ENCODE data around the gene TAS2R7.
A peak's percentile ranks its signal among the peaks of the same experiment; 100 is the strongest.
"Not testable (repeated sequence)": the region's sequence is repeated elsewhere in the genome, so short reads cannot be mapped to it uniquely, and the experiment has no call there.

TAS2R7 gene, protein sequence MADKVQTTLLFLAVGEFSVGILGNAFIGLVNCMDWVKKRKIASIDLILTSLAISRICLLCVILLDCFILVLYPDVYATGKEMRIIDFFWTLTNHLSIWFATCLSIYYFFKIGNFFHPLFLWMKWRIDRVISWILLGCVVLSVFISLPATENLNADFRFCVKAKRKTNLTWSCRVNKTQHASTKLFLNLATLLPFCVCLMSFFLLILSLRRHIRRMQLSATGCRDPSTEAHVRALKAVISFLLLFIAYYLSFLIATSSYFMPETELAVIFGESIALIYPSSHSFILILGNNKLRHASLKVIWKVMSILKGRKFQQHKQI

DNA sequence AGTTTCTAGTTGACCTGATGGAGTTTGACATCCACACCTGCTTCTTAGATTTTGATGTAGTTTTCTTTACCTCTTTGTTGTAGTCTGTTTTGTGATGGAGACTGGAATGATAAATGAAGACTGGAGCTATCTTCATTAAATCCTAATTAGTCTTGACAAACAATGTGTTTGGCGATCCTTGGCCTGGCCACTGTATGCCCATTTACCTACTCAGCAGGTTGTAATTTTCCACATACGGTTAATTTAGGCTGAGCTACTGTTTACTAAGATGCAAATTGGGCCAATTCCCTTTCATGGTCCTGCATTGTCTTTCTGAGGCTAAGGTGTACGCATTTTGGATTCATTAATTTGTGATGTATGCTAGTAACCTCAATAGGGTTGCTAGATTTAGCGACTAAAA lies at the start of gene TAS2R7:
TAS2R7 (minus strand) TSS at position 41 of the 400 bp plus-strand sequence. CDS start 57 bp downstream, outside the sequence.
- DNase-seq, result no peak

DNA sequence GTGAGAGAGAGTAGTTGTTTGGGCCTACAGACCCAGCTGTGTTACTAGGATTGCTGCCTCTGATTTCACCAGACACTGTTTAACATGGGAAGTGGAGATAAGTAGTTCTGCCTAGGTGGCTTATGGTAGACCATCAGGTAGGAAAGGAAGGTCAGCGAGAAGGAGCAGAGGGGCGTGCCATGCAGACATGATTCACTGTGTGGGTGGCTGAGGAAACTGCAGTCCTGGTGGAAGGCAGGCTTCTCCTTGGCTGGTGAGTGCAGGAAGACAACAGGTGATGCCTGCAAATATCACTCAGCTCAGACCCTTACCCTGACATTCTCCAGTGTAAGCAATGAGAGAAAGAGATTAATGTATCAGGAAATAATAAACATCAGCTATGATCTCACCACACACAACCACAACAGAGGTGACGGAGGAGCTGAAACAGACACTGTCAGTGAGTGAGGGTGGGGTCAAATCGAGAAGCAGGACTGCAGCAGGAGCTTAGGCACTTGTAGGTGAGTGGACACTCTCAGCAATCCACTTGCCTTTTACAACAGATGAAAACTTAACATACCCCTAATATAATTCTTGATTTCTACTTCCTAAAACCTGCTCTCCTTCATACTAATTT lies 48.9 kb upstream of the TAS2R7 start:
- no peak for DNase-seq

DNA sequence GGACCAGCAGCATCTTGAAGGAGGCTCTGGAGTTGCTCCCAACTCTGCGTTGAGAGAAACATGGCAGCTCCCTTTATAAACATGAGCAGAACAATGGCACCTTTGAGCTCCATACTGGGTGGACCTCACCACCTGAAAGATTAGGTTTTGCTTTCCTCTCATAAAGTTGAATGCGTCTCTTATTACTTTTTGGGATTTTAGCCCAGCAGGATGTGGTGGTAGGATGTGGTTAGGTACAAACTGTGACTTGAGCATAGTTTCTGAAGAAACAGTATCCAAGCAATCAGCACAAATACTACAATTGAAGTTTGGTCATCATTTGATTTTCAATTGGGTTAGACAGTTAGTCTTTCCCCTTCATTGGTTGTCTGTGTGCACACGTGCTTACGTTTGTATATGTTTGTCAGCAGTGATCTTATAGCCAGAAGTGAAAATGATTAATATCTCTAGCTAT lies 47.0 kb upstream of the TAS2R7 start, which contains the start of gene PRR4:
PRR4 (minus strand) TSS at position 51 of the 454 bp plus-strand sequence; CDS start at position 13, 38 bp downstream.
- DNase-seq, result no peak

DNA sequence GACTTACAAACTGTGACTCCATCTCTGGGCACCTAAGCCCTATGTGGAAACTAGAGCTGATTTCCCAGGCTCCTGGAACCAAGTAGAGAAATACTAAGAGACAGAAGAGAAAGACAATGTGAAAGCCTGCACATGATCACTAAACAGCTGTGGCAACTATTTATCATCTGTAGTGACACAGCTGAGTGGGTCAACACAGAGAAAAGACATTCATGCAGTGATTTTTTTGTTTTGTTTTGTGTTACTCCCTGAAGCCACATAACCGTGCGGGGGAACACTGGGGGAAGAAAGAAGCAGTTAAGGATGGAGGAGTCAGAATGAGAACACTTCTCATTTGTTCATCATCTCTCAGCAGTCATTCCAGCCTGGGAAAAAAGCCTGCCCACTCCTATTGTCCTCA lies 45.3 kb upstream of the TAS2R7 start:
- no peak for DNase-seq

DNA sequence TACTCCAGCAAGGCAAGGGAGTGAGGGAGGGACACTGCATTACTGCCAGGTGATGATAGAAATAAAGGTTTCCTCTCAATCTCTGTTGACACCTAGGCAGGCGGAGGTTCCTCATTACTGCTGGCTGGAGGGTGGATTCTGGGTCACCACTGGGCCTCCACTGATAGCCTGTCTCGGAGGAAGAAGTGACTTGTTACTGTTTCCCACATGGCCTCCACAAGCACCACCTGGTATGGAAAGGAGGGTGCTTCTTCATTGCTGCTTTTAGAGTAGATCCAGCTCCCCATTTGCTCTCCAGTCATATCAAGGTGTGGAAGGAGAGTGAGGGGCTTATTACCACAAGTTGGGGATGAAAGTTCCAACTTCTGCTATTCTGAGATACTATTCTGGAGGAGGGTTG lies 40.4 kb upstream of the TAS2R7 start:
- no peak for DNase-seq

DNA sequence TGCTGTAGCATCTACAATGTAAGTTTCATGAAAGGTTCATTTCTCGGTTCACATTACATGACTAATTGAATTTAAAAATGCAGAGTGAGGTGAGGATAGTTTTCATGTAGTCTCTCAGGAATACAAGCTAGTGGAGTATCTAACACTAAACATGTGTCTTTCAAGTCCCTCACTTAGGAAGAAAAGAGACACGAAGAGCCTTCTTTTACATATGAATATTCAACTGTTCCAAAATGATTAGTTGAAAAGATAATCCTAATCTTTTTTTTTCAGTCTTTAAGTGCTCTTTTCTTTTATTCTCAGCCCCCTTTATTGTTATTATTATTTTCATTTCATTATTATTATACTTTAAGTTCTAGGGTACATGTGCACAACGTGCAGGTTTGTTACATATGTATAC lies 36.0 kb upstream of the TAS2R7 start:
- DNase-seq, result no peak

DNA sequence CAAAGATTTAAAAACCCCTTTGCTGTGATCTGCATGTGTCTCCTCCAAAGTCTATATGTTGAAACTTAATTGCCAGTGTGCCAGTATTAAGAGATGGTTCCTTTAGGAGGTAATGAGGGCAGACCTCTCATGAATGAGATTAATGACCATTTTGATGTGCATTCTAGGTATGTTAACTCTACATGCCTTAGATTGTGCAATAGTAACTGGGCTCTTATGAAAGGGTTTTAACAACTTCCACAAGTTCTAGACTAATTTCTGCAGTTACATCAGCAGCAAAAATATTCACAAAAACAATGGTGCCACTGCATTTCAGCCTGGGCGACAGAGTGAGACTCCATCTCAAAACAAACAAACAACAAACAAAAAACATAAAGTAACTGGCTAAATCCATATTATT lies 27.6 kb upstream of the TAS2R7 start:
- peak; percentile 14 for DNase-seq

DNA sequence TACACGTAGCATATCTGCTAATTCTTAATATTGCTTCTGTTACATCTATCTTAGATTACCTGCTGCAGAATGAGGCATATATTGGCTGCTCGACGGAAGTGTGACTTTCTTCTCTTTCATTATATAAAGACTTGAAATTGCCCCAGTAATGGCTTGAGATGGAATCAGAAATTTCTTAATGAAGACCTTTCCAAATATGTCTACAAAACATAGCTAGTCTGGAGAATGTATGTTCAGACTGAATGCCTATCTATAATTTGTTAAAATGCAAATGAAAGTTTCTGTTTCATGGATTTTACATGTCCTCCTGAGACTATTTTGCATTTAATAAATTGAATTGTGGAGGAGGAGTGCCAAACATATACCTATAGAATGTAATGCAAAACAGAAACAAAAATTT lies 23.8 kb upstream of the TAS2R7 start, which contains the start of gene TAS2R10:
TAS2R10 (minus strand) TSS at position 101 of the 400 bp plus-strand sequence; CDS start at position 12, 89 bp downstream.
- DNase-seq, result no peak

DNA sequence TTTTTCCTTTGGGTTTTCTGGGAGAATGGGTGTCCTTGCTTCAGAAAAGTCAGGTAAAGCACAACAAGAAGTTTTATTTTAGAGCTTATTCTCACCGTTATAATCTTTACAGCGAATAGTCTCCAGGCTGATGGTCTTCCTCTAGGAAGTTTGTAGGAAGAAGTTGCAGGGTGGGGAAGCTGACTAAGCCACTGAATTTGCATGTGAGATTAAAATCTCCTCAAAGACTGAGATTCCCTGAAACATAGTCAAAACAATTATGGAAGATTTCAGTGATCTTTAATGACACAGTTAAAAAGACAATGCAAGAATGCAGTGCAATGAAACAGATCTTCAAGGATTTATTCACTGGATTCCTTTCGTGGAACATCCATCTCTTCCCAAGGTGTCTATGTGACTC lies 22.5 kb upstream of the TAS2R7 start:
- DNase-seq, result no peak

DNA sequence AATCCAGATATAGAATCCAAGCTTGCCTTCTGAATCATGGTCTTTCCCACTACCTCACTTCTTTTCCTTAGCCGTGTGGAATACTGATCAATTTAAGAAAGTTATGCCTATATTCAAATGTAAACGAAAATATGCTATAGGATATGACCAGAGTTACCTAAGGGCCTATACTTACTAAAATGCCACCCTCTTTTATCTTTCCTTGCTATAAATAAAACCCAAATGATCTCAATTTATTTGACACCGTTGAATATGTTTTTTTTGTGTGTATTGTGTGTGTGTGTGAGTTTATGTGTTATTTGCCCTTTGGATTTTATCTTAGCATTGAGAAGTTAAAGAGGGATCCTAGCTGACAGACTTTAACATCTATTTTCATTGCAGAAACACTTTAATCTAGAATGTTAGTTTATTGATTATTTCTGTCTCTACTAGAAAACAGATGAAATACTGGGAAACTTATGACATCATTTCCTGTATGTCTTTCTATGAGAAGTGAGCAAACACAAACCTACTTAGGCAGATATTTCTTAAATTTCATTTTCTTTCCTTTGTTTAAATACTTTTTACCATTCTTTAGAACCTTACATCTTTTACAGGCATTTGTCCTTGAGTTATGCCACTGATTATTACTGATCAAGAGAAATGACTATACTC lies 9.6 kb upstream of the TAS2R7 start:
- DNase-seq, result no peak

DNA sequence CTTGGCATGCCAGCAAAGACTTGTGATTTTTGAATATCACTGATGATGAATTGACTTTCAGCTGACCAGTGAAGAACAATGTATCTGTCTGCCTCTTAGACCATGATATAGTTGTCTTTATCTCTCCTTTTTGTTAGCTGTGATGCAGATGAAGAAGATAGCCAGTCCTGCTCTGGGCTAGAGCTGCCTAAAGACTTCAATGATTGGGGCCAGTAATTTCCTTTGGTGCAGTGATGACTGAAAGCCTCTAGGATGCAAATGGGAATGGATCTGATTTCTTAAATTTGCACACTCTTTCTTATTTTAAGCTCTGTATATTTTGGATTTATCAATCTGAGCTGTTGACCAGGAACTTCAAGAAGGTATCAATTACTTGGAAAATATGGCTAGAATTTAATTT lies 7.6 kb upstream of the TAS2R7 start, which contains the start of gene TAS2R9:
TAS2R9 (minus strand) TSS at position 101 of the 400 bp plus-strand sequence; CDS start at position 8, 93 bp downstream.
- DNase-seq, result no peak

DNA sequence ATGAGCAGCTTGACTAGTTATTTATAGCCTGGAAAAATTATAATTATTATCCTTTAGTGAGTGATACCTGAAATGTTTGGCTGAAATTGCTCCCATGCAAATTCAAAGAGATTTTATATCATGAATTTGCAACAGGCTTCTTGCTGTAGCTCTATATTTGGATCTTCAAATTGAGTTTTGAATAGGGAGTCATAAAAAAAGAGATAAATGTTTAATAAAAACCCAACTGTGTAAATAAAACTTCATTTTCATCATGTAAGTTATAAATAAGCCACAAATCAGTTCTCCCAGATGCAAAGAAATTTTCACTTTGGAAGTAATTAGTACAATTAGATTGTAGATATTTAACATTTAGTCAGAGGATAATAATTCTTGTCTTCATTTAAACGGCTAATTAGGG lies 4.8 kb upstream of the TAS2R7 start, which contains the start of gene TAS2R8:
TAS2R8 (minus strand) TSS at position 101 of the 400 bp plus-strand sequence. CDS start 306 bp downstream, outside the sequence.
- no peak for DNase-seq

DNA sequence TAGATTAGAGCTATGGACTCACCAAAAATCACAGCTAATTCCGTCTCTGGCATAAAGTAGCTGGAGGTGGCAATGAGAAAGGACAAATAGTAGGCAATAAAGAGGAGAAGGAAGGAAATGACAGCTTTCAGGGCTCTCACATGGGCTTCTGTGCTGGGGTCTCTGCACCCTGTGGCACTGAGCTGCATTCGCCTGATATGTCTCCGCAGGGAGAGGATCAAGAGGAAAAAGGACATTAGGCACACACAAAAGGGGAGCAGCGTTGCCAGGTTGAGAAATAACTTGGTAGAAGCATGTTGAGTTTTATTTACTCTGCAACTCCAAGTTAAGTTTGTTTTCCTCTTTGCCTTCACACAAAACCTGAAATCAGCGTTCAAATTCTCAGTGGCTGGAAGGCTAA lies 686 bp downstream of the TAS2R7 start:
- DNase-seq, result no peak

DNA sequence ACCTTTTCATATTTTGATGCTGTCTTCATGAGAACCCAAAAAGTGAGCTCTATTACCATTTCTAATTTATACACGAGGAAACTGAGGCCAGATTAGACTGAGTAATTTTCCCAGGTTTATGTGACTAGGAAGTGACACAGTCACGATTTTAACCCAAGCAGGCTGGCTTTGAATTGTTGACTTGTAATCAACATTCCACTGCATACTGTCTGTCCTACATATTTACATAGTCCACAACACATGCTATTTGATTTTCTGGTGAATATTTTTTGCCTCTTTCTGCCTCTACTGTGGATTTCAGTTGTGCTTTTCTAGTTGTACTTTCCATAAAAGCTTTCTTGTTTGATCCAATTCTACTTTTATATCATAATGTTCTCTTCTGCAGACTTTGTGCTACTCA lies 8.2 kb downstream of the TAS2R7 start:
- no peak for DNase-seq

DNA sequence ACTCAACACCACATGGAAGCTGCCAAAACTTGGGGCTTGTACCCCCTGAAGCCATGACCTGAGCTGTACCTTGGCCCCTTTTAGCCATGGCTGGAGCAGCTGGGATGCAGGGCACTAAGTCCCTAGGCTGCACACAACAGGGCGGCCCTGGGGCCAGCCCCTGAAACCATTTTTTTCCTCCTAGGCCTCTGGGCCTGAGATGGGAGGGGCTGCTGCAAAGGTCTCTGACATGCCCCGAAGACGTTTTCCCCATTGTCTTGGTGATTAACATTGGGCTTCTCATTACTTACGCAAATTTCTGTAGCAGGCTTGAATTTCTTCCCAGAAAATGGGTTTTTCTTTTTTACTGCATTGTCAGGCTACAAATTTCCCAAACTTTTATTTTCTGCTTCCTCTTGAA lies 10.7 kb downstream of the TAS2R7 start:
- DNase-seq, result not testable (repeated sequence)

DNA sequence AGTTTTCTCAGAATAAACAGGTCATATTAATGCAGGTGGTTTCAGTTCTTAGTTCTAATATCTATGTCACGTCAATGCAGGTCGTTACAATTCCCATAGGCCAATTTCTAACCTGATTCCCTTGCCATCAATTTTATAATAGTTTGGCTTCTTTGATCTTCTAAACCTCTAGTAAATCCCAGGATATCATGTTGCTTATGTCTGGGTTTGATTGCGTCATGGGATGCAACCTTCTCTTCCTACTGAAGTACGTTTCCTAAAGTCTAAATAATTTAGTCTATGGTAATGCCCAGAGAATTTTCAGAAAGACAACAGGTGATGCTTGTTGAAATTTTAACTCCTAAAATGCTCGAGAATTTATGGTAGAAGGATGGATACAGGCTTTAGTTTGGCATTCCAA lies 19.2 kb downstream of the TAS2R7 start:
- DNase-seq, result no peak

DNA sequence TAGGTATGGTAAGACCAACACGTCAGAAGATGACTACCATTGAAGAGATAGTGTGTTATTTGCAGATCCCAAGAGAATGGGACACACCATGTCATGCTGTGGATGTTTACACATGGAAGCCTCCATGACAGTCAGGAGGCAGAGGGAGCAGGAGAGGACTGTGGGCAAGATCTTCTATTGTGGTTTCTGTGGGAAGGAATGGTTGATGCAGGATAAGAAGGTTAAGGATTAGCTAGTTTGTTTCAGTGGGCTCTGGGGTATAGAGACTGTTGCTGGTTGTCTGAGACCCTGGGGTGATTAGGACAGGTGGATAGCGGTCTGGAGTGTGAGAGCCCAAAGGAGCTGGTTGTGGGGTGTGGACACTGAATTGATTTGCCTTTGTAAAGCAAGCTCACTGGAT lies 23.3 kb downstream of the TAS2R7 start:
- DNase-seq, result no peak

DNA sequence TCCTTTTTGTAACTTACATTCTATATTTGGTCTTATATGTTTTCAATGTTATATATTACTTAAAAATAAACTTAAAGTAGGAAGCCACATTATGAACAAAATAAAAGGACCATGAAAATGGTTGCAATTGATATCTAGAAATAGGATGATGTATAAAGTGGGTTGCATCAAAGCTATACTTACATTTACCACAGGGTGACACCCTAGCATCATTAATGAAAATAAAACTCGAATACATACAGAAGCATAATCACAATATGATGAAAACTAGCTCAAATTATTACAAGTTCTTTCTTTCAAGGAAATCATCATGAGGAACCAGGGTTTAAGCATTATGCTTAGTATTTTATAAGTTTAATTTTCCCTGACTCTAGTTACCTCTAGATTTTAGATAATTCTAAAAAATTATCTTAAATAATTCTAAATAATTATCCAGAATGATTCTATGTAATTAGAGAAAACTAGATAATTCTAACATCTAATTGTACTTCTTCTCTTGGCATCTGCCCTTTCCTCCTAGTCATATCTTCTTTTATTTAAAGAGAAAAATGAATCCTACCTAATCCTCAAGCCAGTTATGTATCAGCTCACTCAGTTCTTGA lies 31.2 kb downstream of the TAS2R7 start:
- peak; percentile 50 for DNase-seq

DNA sequence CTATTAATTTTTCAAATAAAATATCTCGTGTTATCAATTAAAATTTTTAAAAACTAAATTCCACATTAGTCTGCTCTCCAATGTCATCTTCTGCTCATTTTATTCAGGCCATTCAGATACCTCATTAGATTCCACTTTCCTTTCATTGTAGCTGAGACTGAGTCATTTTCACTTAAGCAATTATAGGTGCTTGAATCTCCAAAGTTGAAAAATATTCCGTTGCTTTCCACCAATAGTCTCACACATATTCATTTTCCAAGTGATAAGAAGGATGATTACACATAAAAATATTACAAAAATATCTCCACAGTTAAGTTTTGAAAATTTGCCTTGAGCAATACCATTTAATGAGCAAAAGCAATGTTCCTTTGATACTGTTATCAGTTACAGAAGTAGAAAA lies 42.8 kb downstream of the TAS2R7 start:
- DNase-seq, result no peak

DNA sequence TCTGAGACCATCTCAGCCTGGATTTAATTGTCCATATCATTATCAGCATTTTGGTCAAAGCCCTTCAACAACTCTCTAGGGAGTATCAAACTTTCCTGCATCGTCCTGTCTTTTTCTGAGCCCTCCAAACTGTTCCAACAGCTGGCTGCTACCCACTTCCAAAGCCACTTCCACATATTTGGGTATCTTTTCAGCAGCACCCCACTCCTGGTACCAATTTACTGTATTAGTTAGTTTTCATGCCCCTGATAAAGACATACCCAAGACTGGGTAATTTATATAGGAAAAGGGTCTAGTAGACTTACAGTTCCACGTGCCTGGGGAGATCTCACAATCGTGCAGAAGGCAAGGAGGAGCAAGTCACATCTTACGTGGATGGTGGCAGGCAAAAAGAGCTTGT lies 46.2 kb downstream of the TAS2R7 start:
- no peak for DNase-seq

DNA sequence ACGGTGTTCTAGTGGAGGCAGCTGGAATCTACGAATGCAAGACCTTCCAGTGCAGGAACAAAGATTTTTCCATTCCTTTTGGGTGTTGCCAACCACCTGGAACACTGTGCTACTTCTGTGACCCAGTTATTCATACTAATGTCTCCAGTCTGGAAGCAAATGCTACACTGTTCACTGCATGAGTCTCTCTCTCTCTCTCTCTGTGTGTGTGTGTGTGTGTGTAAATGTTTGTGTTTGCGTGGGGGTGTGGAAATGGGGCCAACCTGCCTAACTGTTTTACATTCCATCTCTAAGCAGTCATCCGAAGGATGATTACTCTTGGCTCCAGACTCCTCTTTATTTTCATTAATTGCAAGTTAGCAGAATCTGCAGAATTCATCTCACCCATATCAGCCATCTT lies 49.4 kb downstream of the TAS2R7 start:
- peak; percentile 20 for DNase-seq
